ENCODE data around the gene HOMER2. TPM values are rescaled to one million over a fixed set of nuclear protein-coding genes. Genes with fewer than 3 reads are reported as not detected.

Gene HOMER2
- total RNA-seq, 2 donors from 2014 or later: 1.8 to 4.9 TPM

DNA sequence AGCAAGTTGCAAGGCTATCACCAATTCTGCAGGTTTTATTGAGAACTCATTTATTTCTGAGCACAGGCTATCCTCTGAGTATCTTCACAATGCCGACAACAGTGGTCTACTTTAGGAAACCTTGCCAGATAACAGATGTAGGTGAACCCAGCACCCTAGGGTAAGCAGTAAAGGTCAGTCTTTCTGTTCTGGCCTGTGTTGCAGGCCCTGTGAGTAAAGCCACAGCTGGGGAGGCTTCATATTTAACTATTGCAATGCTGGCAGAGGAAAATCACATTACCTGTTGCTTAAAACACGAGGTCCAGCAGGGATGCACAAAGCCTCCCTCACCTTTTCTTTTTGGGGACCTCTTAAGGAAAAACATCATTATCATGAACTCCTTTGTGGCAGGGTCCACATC, 87.6 kb downstream of the HOMER2 start:
- H3K36me3 ChIP-seq: no peaks in the 10 kb centered on the region
- DNase-seq (ENCODE audit: low spot score) (no peak), ATAC-seq (ENCODE audit: insufficient number of reproducible peaks, low FRiP score, low read depth) (no peak)
- H3K4me3 ChIP-seq: no peak overlapping the region
- no peak overlapping the region for H3K27ac ChIP-seq
- H3K4me1 ChIP-seq (ENCODE audit: control insufficient read depth in 1 of 2, low read depth in 2 of 2): no peaks in the 10 kb centered on the region
- no peaks in the 10 kb centered on the region for H3K9me3 ChIP-seq
- H3K27me3 ChIP-seq (replicated peaks; ENCODE audit: insufficient read depth): no peaks in the 10 kb centered on the region
- TF ChIP-seq CTCF (IDR thresholded peaks at IDR 0.05): no peak

- ATAC-seq (ENCODE audit: insufficient number of reproducible peaks, low FRiP score, low read depth) (no peak), DNase-seq (ENCODE audit: low spot score) (no peak)
- H3K9me3 ChIP-seq: no peaks in the 10 kb centered on the region
- H3K27ac ChIP-seq: no peak overlapping the region
- no peak for TF ChIP-seq CTCF (IDR thresholded peaks at IDR 0.05)
- H3K4me1 ChIP-seq (ENCODE audit: control insufficient read depth in 1 of 2, low read depth in 2 of 2): no peaks in the 10 kb centered on the region
- no peak overlapping the region for H3K4me3 ChIP-seq
- no peaks in the 10 kb centered on the region for H3K27me3 ChIP-seq (replicated peaks; ENCODE audit: insufficient read depth)
- no peaks in the 10 kb centered on the region for H3K36me3 ChIP-seq
These were observed 89.6 kb downstream of the HOMER2 start for GRCh38 chr15:82862886-82863285.

DNA sequence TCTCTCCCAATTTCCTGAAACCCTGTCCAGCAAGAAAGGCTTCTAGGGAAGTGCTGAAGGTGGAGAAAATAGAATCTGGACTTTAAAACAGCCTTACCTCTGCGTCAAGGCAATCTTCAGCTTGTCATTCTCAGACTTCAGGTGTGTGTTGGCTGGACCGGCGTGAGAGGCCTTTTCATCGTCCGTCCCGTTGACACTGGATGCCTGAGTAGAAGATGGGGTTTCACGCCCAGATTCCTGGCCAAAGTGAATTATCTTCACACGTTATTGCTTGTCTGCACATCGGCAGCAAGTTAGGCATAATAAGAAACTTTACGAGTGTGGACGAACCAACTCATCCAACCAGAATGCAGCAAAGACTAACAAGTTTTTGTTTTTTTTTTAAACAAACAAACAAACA, 93.6 kb downstream of the HOMER2 start:
- no peak for ATAC-seq (ENCODE audit: insufficient number of reproducible peaks, low FRiP score, low read depth)
- H3K4me1 ChIP-seq (ENCODE audit: control insufficient read depth in 1 of 2, low read depth in 2 of 2): no peaks in the 10 kb centered on the region
- H3K36me3 ChIP-seq: no peaks in the 10 kb centered on the region
- no peak overlapping the region for H3K27ac ChIP-seq
- DNase-seq (ENCODE audit: low spot score): no peak
- no peaks in the 10 kb centered on the region for H3K9me3 ChIP-seq
- no peak overlapping the region for H3K4me3 ChIP-seq
- no peak for TF ChIP-seq CTCF (IDR thresholded peaks at IDR 0.05)
- no peaks in the 10 kb centered on the region for H3K27me3 ChIP-seq (replicated peaks; ENCODE audit: insufficient read depth)

DNA sequence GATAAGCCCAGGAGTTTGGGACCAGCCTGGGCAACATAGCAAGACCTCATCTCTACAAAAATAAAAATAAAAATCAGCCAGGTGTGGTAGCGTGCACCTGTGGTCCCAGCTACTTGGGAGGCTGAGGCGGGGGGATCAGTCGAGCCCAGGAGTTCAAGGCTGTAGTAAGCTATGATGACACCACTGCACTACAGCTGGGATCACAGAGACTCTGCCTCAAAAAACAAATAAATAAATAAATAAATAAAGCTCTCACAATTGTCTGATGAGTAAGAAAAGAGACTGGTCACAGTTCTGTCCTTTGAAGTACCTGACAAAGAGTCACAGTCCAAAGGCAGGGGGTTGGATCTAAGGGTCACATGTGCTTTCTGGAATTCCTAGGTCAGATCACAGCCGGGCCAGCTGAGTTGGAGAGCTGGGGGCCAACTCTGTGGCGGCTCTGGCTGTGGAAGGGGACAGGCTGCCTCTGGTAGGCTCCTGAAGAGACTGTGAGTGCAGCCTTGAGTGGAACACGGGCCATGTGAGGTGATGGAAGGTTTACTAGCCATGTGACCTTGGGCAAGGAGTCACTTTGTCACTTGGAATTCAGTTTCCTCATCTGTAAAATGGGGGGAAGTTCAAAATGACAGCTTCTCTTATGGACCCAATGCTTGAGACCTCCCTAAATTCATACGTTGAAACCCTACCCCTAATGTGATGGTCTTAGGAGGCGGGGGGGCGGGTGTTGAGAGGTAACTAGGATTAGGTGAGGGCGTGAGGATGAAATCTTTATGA, 95.9 kb downstream of the HOMER2 start:
- TF ChIP-seq CTCF (IDR thresholded peaks at IDR 0.05): no peak
- DNase-seq (ENCODE audit: low spot score) (no peak), ATAC-seq (ENCODE audit: insufficient number of reproducible peaks, low FRiP score, low read depth) (no peak)
- no peaks in the 10 kb centered on the region for H3K4me1 ChIP-seq (ENCODE audit: control insufficient read depth in 1 of 2, low read depth in 2 of 2)
- H3K9me3 ChIP-seq: no peaks in the 10 kb centered on the region
- H3K36me3 ChIP-seq: no peaks in the 10 kb centered on the region
- no peak overlapping the region for H3K4me3 ChIP-seq
- H3K27me3 ChIP-seq (replicated peaks; ENCODE audit: insufficient read depth): no peaks in the 10 kb centered on the region
- no peak overlapping the region for H3K27ac ChIP-seq

DNA sequence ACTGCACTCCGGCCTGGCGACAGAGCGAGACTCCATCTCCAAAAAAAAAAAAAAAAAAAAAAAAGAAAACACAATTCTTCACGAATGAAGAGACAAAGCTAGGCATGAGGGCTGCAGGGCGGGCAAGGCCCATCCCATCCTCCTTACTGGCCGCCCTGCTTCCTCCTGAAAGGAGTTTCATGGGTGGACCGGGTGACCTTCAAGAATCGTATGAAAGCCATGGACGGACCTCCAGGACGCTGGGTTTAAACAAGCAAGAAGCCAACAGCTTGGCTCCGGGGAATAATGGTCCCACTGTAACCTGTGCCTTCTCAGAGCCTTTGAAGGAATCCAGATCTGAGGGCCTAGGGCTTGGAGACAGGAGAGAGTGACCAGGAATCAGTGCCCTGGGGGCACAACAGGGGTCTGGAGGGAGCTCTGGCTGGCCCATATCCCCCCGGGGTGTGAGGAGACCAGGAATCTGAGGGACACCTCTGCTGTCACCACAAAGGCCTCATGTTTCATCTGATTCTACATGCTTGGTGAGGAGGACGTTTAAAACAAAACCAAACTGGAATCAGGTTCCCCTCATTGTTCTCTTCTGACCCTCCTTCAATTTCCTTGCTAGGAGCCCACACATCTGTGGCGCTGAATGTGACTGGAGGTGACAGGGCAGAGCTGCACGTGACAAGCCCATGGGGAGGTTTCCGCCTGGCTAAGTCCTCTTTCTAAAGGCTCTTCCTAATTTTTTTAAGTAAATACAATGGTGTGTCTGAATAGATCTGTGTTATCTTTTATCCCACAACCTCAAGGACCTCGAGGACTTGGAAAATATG, 97.0 kb downstream of the HOMER2 start:
- Histone ChIP-seq H3K4me1 (ENCODE audit: control insufficient read depth in 1 of 2, low read depth in 2 of 2) (no peaks in the 10 kb centered on the region), H3K36me3 (no peaks in the 10 kb centered on the region), H3K27ac (no peak overlapping the region), H3K27me3 (replicated peaks; ENCODE audit: insufficient read depth) (no peaks in the 10 kb centered on the region), H3K4me3 (no peak overlapping the region), H3K9me3 (no peaks in the 10 kb centered on the region)
- no peak for TF ChIP-seq CTCF (IDR thresholded peaks at IDR 0.05)
- DNase-seq (ENCODE audit: low spot score) (no peak), ATAC-seq (ENCODE audit: insufficient number of reproducible peaks, low FRiP score, low read depth) (no peak)
